ENCODE data around the gene RASL10B. TPM values are rescaled to one million over a fixed set of nuclear protein-coding genes. Genes with fewer than 3 reads are reported as not detected.

Gene RASL10B
- total RNA-seq, 1 donor from 2014 or later: 20.1 TPM

DNA sequence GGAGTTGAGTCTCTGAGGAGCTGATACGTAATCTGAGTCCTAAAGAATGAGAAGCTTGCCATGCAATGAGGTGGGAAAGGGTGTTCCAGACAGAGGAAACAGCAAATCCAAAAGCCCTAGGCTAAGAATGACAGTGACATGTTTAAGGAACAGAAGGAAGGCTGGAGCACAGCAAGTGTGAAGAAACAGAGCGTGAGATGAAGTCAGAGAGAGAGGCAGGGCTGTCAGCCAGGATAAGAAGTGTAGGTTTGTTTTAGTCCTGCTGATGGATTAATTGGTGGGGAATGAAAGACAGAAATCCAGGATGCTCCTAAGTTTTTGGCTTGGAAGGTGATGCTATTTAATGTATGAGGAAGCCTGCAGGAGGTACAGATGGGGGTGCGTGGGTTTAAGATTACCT, 49.5 kb downstream of the RASL10B start:
- Mint-ChIP-seq H3K4me1 (peaks cover 11% of the 10 kb centered on the region), H3K27ac (no peak overlapping the region), H3K27me3 (ENCODE audit: low read depth) (no peaks in the 10 kb centered on the region), H3K9me3 (no peaks in the 10 kb centered on the region), H3K4me3 (no peak overlapping the region), H3K36me3 (no peaks in the 10 kb centered on the region)
- no peak for TF ChIP-seq CTCF (IDR thresholded peaks at IDR 0.05; ENCODE audit: unreplicated experiment)
- DNase-seq (ENCODE audit: low spot score in 2 of 2, unreplicated experiment in 2 of 2): no peak

- Mint-ChIP-seq H3K27me3 (ENCODE audit: low read depth) (no peaks in the 10 kb centered on the region), H3K4me3 (no peak overlapping the region), H3K36me3 (no peaks in the 10 kb centered on the region), H3K4me1 (peaks cover 17% of the 10 kb centered on the region), H3K27ac (no peak overlapping the region), H3K9me3 (no peaks in the 10 kb centered on the region)
- TF ChIP-seq CTCF (IDR thresholded peaks at IDR 0.05; ENCODE audit: unreplicated experiment): no peak
- no peak for DNase-seq (ENCODE audit: low spot score in 2 of 2, unreplicated experiment in 2 of 2)
Observed at GRCh38 chr17:35784895-35785294, 53.5 kb downstream of the RASL10B start.

DNA sequence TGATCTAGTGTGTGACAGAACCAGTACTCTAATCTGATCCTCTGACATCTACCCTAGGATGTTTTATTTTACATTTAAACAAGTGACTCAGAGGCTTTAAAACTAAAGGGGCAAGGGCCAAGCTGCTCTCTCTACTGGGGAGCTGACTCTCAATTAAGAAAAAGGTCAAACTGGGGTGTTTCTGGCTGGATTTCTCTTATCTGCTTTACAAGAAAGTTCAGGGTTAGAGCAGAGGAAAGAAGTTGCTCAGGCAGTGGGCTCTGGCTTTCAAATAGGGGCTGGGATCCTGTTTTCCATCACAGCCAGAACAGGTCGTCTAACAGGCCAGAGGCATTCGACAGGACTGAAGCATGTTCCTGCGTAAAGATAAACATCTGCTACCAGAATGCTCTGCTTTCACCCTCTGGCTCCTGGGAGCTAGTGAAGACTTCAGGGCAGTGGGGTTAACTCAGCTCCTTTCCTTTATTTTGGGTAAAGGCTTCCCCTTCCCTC, 55.5 kb downstream of the RASL10B start:
- peak overlapping the region; percentile 75 for H3K27ac Mint-ChIP-seq
- DNase-seq (ENCODE audit: low spot score in 2 of 2, unreplicated experiment in 2 of 2): no peak
- H3K27me3 Mint-ChIP-seq (ENCODE audit: low read depth): peaks cover under 1% of the 10 kb centered on the region
- no peak for TF ChIP-seq CTCF (IDR thresholded peaks at IDR 0.05; ENCODE audit: unreplicated experiment)
- no peaks in the 10 kb centered on the region for H3K36me3 Mint-ChIP-seq
- no peaks in the 10 kb centered on the region for H3K9me3 Mint-ChIP-seq
- no peak overlapping the region for H3K4me3 Mint-ChIP-seq
- H3K4me1 Mint-ChIP-seq: peaks cover 15% of the 10 kb centered on the region

DNA sequence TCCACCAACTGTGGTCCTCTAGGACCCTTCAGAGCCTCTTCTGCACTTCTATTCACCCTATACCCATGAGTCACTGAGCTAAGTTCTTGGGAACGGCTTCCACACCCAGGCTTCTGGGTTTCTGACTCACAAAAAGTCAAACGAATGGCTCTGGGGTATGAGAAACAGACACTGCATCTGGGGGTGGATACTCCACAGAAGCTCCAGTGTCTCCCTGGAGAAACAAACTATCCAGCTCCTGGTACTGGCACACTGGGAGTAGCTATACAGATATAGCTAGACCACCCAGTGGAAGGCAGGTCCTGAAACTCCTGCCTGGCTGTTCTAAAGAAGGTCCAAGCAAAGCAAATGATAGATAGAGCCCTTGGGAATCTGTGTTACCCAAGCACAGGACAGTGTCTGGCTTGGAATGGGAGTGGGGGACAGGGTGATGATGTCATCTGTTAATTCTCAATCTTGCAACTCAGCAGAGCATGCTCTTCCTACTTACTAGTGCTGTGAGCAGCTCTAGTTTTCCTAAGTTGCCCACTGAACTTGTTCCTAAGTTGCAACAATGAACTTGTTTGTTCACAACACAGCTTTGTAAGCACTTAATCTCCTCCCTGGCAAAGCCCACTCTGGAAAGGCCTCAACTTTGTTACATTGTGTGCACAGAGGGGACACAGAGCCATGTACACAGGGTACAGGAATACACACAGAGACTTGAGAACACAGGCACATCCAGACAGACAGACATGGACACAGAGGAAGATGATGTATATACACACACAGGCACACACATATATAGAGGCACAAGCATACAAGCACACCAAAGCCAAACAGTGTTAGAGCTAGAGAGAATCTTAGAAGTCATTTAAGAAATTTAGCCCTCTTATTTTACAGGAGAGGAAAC, 57.3 kb downstream of the RASL10B start:
- H3K4me3 Mint-ChIP-seq: no peak overlapping the region
- H3K27ac Mint-ChIP-seq: peak overlapping the region; percentile 0
- no peak for DNase-seq (ENCODE audit: low spot score in 2 of 2, unreplicated experiment in 2 of 2)
- peaks cover 11% of the 10 kb centered on the region for H3K4me1 Mint-ChIP-seq
- H3K9me3 Mint-ChIP-seq: no peaks in the 10 kb centered on the region
- TF ChIP-seq CTCF (IDR thresholded peaks at IDR 0.05; ENCODE audit: unreplicated experiment): no peak
- H3K36me3 Mint-ChIP-seq: no peaks in the 10 kb centered on the region
- H3K27me3 Mint-ChIP-seq (ENCODE audit: low read depth): peaks cover 17% of the 10 kb centered on the region

DNA sequence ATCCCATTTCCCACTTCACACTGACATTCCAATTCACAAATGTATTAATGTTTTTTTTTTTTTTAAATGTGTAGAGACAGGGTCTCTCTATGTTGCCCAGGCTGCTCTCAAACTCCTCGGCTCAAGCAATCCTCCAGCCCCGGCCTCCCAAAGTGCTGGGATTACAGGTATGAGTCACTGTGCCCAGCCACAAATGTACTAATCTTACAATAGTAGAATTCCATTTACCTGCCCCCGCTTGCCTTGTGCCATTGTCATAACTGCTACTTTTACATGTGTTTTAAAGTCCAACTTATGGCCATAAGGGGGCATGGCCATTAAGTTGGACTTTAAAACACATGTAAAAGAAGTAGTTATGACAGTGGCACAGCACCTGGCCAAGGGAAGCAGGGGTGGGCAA, 59.4 kb downstream of the RASL10B start:
- no peak for TF ChIP-seq CTCF (IDR thresholded peaks at IDR 0.05; ENCODE audit: unreplicated experiment)
- Mint-ChIP-seq H3K27ac (no peak overlapping the region), H3K36me3 (no peaks in the 10 kb centered on the region), H3K4me3 (no peak overlapping the region), H3K27me3 (ENCODE audit: low read depth) (peaks cover 34% of the 10 kb centered on the region), H3K4me1 (peaks cover 18% of the 10 kb centered on the region), H3K9me3 (no peaks in the 10 kb centered on the region)
- DNase-seq (ENCODE audit: low spot score in 2 of 2, unreplicated experiment in 2 of 2): no peak

All from mesothelial cell of epicardium (in vitro differentiated cells).